Aorta (tissue), 5 donors: Measurements from ENCODE around the gene DGUOK. TPM values are rescaled to one million over a fixed set of nuclear protein-coding genes. Genes with fewer than 3 reads are reported as not detected.

Experiments
- ATAC-seq: fragments of 200-7000 bp; cut with Tn5 transposase; one replicate; pipeline ENCODE4 v1.9.1; 2022; ENCODE audit warnings: moderate library complexity; ENCODE audit not compliant: low FRiP score
- DNase-seq, 2 donors: peaks; one replicate each; pipeline ENCODE4 v3.0.0-alpha.2; 2020
- H3K27ac ChIP-seq, 2 donors: one replicate each; pipeline ENCODE4 v1.5.1; 2013; ENCODE audit warnings: low read length in 2 of 2, mild to moderate bottlenecking in 2 of 2, moderate library complexity in 2 of 2, control low read depth in 1 of 2, inconsistent platforms in 1 of 2, low read depth in 1 of 2
- H3K27me3 ChIP-seq, 2 donors: one replicate each; pipeline ENCODE4 v1.6.1; 2013; ENCODE audit warnings: control low read depth in 1 of 2, low read length in 1 of 2, mild to moderate bottlenecking in 1 of 2, moderate library complexity in 1 of 2; ENCODE audit not compliant: insufficient read depth in 2 of 2, control insufficient read depth in 1 of 2
- H3K36me3 ChIP-seq, 2 donors: one replicate each; pipeline ENCODE4 v1.6.1; 2013; ENCODE audit warnings: control low read depth in 1 of 2, low read length in 1 of 2, mild to moderate bottlenecking in 1 of 2; ENCODE audit not compliant: insufficient read depth in 2 of 2, control insufficient read depth in 1 of 2
- H3K4me1 ChIP-seq, 2 donors: one replicate each; pipeline ENCODE4 v1.6.1; 2013; ENCODE audit warnings: low read length in 2 of 2, control low read depth in 1 of 2, mild to moderate bottlenecking in 1 of 2, moderate library complexity in 1 of 2; ENCODE audit not compliant: insufficient read depth in 2 of 2, control insufficient read depth in 1 of 2
- H3K4me3 ChIP-seq, 2 donors: one replicate each; pipeline ENCODE4 v1.5.1; 2013; ENCODE audit warnings: low read length in 2 of 2, control low read depth in 1 of 2, mild to moderate bottlenecking in 1 of 2
- H3K9me3 ChIP-seq: one replicate; pipeline ENCODE4 v1.6.1; 2013; ENCODE audit warnings: mild to moderate bottlenecking, low read length; ENCODE audit not compliant: control insufficient read depth
- WGBS, 2 donors: extraction: QIAGEN DNeasy Blood & Tissue Kit; methylation state at CpG; one replicate each; pipeline ENCODE4 v1.1.7; 2013; 5-methylcytosine and 5-hydroxymethylcytosine counted together
- intact Hi-C, 2 donors: fragments of 100-400 bp; cut with DNase I; formaldehyde crosslinking; loops; one replicate each; pipeline versions ENCODE4 v1.14.2 to v1.15.0; 2022
- polyA plus RNA-seq, 2 donors: library from polyadenylated mRNA; stranded (reverse); fragments of 200-250 nt; gene quantifications; one replicate each; pipeline ENCODE4 v1.2.3, GENCODE V29; 2013
- total RNA-seq, 2 donors: library from RNA; stranded (reverse); fragmentation: NEBNext Ultra II Directional; extraction: Animal tissue kit (Norgen Biotek cat#: 25700); gene quantifications; one replicate each; pipeline ENCODE4 v1.2.1, GENCODE V29; 2021
- donor health status: healthy with polysubstance abuse.
- donor health status: Bipolar disorder and iron deficiency.
- donor health status: DM: no; HTN: no; CAD: no.
- donor health status: DM: no; HTN: no; CAD: no.
- donor health status: DM: yes; HTN: yes; CAD: no.

The DGUOK gene
- total and polyA plus RNA-seq, 4 donors: 47.5 to 86.7 (median 67.7) TPM

DNA sequence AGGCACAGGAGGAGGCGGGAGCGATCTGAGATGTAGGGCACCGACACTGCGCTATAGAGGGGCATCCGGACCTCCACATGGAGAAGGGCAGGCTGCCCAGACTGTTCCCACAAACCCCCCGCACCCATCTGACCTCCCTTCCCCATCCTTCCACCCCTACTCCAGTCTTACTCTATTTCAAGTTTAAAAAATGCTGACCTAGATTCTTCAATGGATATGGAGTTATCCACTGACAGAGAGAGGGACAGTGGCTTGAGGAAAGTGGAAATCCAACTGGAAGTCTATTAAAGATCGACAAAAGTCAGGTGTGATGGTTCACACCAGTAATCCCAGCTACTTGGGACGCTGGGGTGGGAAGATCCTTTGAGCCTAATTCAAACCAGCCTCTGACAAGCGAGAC is 5.1 kb upstream of the DGUOK start:
- DNase-seq (no peak), ATAC-seq (no peak)
- intact Hi-C loops: no loop called here
- no peaks in the 10 kb centered on the region for H3K9me3 ChIP-seq
- no peaks in the 10 kb centered on the region for H3K4me1 ChIP-seq
- no peak overlapping the region for H3K4me3 ChIP-seq
- no peaks in the 10 kb centered on the region for H3K27me3 ChIP-seq
- H3K36me3 ChIP-seq: peaks cover 5 to 15% of the 10 kb centered on the region in 2 donors
- no peak overlapping the region for H3K27ac ChIP-seq
- WGBS, 2 donors: 80 to 83% methylated on average over 9 of the region's 9 CpGs

DNA sequence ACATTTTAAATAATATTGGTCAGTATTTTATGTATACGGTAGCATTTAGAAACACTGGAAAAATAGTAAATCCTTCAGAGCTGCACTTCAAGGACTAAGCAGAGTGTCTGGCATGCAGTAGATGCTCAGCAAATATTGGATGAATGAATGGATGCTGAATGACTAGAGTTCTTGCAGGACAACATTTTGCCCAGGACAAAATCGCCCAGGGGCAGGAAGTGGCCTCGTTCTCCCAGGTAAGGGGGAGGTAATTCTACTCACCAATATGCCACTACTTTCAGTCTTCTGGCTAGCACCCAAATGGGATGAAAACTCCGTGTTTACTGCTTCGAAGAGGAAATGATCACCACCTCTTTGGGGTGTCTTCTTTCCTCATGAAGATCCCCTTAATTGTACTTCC is 4.0 kb upstream of the DGUOK start:
- ATAC-seq (no peak), DNase-seq (no peak)
- no peak overlapping the region for H3K4me3 ChIP-seq
- peaks cover 5 to 7% of the 10 kb centered on the region in 2 donors for H3K36me3 ChIP-seq
- WGBS, 2 donors: 51 to 55% methylated on average over 5 of the region's 5 CpGs
- H3K9me3 ChIP-seq: no peaks in the 10 kb centered on the region
- no peak overlapping the region for H3K27ac ChIP-seq
- H3K4me1 ChIP-seq: no peaks in the 10 kb centered on the region
- intact Hi-C loops: no loop called here
- H3K27me3 ChIP-seq: no peaks in the 10 kb centered on the region

DNA sequence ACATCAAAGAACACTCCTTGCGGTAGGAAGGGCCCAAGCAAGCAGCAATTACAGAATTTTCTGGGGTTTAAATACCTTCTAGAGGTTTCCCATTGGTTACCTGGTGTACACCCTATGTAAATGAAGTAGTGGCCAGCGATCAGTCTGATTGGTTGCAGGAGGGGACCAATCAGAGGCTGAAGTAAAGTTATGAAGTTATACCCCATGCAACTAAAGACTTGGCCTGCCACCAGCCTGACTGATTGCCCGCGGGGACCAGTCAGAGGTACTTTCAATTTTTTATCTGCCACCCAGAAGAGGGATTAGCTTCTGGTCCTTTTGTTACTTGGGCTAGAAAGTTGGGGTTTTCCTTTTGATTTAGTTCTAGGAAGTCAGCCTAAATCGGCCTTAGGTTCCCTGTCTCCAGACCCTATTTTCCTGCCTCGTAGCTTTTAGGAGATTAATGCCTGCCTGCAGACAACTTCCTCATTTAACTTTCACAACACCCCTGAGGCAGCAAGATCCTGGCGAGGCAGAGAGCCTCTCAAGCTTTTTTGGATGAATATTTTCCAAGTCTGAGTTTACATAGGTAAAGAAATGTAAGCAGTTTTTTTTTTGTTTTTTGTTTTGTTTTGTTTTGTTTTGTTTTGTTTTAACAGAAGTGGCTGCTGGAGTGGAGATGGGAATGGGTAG is 1.5 kb upstream of the DGUOK start:
- H3K4me3 ChIP-seq: no peak overlapping the region
- no peaks in the 10 kb centered on the region for H3K27me3 ChIP-seq
- H3K36me3 ChIP-seq: no peaks in the 10 kb centered on the region
- H3K27ac ChIP-seq: no peak overlapping the region
- H3K4me1 ChIP-seq: peaks cover 3 to 5% of the 10 kb centered on the region in 2 donors
- ATAC-seq (no peak), DNase-seq (no peak)
- H3K9me3 ChIP-seq: no peaks in the 10 kb centered on the region
- intact Hi-C loops: loop anchor here (5.0 kb wide), 2 partner anchors 62 to 77 kb away; no protein-coding TSS in a partner anchor
- 83 to 86% methylated on average over 7 of the region's 7 CpGs for WGBS, 2 donors

DNA sequence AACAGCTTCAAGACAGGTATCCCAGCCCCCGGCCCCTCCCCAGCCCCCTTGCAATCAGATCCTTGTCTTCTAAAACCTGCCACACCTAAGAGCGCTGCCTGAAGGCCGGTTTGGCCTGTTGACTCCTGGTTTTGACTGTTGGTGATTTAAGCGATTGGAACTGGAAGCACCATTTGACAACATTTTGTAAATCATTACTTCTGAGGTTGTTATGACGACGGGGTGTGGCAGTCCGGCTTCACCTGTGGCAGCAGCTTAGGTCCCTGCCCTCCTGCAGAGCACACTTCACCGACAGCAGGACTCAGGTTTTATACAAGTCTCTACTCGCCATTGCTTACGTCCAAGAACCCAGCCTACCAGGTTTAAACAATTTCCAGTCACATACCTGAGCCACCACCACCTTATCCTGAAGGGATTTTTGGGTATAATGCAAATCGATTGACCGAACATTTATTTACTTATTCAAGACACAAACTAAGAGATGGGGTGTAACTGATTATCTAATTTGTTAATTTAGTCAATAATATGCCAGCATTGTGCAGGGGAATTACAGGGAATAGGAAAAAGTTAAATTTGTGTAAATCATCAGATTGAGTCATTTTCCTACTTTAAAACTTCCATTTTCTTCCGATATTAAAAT is 707 bp upstream of the DGUOK start:
- H3K36me3 ChIP-seq: no peaks in the 10 kb centered on the region
- ATAC-seq (no peak), DNase-seq (no peak)
- intact Hi-C loops: loop anchor here (5.0 kb wide), 2 partner anchors 61 to 76 kb away; no protein-coding TSS in a partner anchor
- H3K9me3 ChIP-seq: no peaks in the 10 kb centered on the region
- H3K27ac ChIP-seq: peak overlapping the region in 1 of 2 donors; percentile 10
- H3K4me1 ChIP-seq: peaks cover 3 to 5% of the 10 kb centered on the region in 2 donors
- H3K4me3 ChIP-seq: no peak overlapping the region
- no peaks in the 10 kb centered on the region for H3K27me3 ChIP-seq
- WGBS, 2 donors: 75 to 80% methylated on average over 13 of the region's 13 CpGs

DNA sequence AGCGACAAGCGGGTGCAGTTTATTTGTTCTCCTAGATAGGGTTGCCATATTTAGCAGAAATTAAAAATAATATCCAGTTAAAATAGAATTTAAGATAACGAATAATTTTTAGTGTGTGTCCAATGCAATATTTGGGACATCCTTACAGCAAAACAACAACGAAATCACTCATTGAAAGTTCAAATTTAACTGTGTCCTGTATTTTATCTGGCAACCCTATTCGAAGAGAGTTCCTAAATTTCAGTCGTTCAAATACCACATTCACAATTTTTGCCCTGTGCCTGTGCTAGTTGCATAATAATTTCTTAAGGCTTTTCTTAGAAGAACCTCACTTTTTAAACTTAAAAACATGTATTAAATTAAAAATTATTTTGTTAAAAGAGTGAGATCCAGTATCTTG is 664 bp downstream of the DGUOK start:
- Histone ChIP-seq H3K9me3 (no peaks in the 10 kb centered on the region), H3K4me3 (peak overlapping the region; percentile 32 to 79), H3K36me3 (no peaks in the 10 kb centered on the region), H3K27me3 (no peaks in the 10 kb centered on the region), H3K27ac (peak overlapping the region in 1 of 2 donors; percentile 90), H3K4me1 (peaks cover 3 to 5% of the 10 kb centered on the region in 2 donors)
- DNase-seq (no peak), ATAC-seq (no peak)
- intact Hi-C loops: loop anchor here (5.0 kb wide), 2 partner anchors 60 to 75 kb away; no protein-coding TSS in a partner anchor
- WGBS, 2 donors: 3 to 5% methylated on average over 6 of the region's 6 CpGs

DNA sequence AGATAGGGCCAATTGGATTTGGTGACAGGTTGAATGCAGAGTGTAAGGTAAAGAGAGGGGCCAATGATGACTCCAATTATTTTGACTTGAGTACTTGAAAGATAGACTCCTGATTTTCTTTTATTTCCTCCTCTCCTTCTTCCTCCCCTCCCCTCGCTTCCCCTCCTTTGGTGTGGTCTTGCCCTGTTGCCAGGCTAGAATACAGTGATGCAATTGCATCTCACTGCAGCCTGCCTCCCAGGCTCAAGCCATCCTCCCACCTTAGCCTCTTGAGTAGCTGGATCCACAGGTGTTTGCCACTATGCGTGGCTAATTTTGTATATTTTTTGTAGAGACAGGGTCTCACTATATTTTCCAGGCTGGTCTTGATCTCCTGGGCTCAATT is 2.3 kb downstream of the DGUOK start:
- intact Hi-C loops: loop anchor here (5.0 kb wide), 2 partner anchors 58 to 73 kb away; no protein-coding TSS in a partner anchor
- no peak for DNase-seq
- WGBS, 2 donors: 90% methylated on average over 2 of the region's 2 CpGs
- Histone ChIP-seq H3K4me1 (peaks cover 3 to 5% of the 10 kb centered on the region in 2 donors), H3K9me3 (no peaks in the 10 kb centered on the region), H3K4me3 (no peak overlapping the region), H3K27me3 (no peaks in the 10 kb centered on the region), H3K27ac (no peak overlapping the region), H3K36me3 (peaks cover 0 to 3% of the 10 kb centered on the region in 2 donors)
- no peak for ATAC-seq

DNA sequence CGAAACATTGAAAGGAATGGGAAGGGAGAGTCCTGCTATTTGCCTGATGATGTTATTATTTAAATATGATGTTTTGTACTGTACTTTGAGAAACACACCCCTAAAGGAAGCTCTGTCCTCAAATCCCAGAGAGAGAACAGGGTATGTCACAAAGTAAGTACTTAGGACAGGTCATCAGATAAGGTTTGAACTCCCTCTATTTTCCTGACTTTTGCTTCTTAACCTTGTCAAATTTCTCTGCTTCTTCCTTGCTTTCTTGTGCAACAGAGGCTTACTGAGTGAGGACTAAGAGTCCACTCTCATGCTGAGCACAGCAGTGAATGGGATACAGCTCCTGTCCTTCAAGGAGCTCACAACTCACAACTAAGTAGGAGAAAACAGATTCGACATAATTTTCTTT is 3.7 kb downstream of the DGUOK start:
- Histone ChIP-seq H3K9me3 (no peaks in the 10 kb centered on the region), H3K27ac (peak overlapping the region in 1 of 2 donors; percentile 36), H3K36me3 (peaks cover 0 to 3% of the 10 kb centered on the region in 2 donors), H3K4me3 (no peak overlapping the region), H3K27me3 (no peaks in the 10 kb centered on the region), H3K4me1 (peaks cover 3 to 5% of the 10 kb centered on the region in 2 donors)
- ATAC-seq (no peak), DNase-seq (no peak)
- intact Hi-C loops: no loop called here
- WGBS, 2 donors: 55 to 62% methylated on average over 2 of the region's 2 CpGs

DNA sequence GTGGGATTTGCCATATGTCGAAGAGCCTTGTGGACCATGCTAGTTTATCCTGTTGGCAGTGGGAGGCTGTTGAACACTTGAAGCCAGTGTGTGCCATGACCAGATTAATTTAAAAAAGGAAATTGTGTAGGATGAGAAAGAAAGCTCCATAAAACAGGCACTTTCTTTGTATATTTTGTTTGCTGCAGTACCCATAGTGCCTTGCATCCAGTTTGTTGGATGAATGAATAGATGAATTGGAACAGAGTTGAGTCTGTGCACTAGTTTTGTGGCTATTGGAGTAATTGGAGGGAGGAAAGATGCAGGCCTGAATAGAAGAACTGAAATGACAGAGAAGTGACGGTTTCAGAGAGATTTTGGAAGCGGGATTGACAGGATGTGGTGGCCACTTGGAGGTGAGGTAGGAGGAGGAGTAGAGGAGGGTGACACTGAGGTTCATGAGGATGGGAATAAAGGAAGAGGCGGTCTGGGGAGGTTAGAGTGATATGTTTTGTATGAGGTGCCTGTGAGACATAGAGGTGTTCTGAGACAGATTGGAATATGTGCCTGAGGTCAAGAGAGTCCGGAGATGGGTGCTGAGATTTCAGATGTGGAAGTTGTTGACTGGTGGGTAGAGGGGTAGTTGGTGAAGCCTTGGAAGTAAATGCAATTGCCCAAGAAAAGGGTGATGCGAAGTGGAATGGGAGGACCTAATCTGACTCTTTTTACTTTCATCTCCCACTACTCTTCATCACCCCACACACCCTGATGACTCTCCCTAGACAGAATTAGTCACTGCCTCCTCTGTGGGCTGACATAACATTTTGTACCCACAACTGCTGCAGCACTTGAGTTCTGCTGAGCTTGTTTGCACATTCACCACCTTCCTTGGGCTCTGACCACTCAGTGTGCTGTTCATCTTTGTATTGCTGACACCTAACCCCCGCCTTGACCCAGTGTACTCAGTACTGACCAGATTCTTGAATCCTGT is 5.1 kb downstream of the DGUOK start:
- Histone ChIP-seq H3K4me1 (peaks cover 5% of the 10 kb centered on the region in 2 donors), H3K4me3 (no peak overlapping the region), H3K9me3 (no peaks in the 10 kb centered on the region), H3K27me3 (no peaks in the 10 kb centered on the region), H3K36me3 (peaks cover 0 to 3% of the 10 kb centered on the region in 2 donors), H3K27ac (no peak overlapping the region)
- intact Hi-C loops: no loop called here
- ATAC-seq (no peak), DNase-seq (no peak)
- WGBS, 2 donors: 91 to 97% methylated on average over 7 of the region's 7 CpGs
